ENCODE results near the gene PAPLN.
A peak's percentile ranks its signal among the peaks of the same experiment; 100 is the strongest.
"Not testable (repeated sequence)": the region's sequence is repeated elsewhere in the genome, so short reads cannot be mapped to it uniquely, and the experiment has no call there.

PAPLN gene

DNA sequence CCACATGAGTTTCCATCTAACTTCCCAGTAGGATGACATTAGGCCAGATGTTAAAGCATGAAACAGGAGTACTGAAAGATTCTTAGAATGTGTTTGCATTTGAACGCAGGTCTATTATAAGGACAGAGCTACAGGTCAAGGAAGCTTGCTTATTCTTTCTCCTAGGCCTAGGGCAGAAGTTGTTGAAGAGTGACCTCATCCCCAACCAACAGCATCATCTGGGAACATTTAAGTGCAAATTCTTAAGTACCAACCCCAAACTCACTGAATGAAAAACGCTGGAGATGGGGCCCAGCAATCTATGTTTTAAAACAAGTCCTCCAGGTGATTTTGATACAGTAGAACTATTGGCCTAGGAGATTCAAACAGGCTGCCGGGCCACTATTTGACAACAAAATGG is 52.4 kb downstream of the PAPLN start:
- DNase-seq (ENCODE audit: low read depth) = peak; percentile 35

DNA sequence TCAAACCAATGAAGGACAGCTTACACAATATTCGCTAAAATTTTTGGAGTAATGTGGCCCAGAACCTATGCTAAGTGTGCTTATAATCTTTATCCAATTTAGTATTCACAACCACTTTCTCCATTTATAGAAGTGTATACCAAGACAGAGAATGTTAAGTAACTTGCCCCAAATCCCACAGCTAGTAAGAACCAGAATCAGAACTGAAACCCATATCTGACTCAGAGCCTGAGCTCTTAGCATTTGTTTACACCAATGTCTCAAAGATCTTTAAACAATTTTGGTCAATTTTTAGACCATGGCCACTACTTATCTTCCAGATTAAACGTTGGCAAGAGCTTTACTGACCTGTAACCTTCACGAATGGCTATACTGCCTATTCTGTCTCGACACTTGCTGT is 53.0 kb downstream of the PAPLN start:
- no peak for DNase-seq (ENCODE audit: low read depth)

DNA sequence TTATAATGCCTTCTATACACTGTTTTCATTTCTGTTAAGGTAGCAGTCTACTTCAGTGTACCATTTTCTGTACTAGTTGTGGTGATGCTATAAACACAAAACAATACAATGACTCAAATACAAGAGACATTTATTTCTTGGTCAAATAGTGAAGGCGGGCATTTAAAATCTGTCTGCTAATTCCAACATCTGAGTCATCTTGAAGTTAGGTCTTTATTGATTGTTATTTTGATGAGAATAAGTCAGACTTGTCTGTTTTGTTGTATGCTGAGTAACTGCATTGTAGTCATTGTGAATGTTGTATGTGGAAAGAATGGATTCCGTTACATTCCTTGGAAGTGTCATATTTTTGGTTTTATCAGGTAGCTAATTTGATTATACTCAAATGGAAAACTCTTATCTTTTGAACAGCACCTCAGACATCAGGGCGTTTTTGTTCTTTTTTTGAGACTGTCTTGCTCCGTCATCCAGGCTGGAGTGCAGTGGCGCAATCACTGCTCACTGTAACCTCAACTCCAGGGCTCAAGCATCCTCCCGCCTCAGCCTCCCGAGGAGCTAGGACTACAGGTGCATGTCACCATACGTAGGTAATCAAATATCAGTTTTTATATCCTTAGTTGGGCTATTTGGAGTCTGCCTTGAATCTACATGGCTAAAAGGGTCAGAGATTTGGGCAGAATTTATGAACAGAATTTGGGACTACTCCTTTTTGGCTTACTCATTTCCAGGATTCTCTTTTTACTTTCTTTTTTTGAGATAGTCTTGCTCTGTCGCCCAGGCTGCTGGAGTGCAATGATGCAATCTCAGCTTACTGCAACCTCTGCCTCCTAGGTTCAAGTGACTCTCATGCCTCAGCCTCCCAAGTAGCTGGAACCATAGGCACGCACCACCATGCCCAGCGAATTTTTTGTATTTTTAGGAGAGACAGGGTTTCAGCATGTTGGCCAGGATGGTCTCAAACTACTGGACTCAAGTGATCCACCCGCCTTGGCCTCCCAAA is 56.8 kb downstream of the PAPLN start:
- no peak for DNase-seq (ENCODE audit: low read depth)

DNA sequence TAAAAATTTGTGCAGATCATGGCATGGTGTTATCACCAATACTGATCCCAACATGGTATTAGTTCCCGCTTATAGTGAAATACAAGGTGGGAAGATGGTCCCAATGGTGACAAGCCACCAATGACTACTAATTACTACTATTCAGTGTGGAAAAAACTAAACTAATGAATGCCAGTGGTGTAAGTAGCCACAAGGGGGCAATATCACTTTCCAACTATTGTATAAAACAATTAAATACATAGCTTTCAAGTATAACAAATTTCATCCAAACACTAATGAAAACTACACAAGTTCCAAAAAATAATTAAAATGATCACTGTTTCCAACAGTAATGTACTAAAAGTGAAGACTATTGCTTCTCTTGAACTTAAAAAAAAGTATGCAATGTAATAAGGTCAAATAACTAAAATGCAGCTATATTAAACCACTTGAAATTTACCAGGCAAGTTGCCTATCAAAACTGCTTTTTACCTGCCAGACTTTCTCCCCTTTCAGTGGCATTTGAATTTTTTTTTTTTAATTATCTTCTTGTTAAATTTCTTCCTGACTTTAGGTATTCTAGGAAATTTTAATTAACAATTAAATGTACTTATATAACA is 58.0 kb downstream of the PAPLN start:
- peak; percentile 52 for DNase-seq (ENCODE audit: low read depth)

DNA sequence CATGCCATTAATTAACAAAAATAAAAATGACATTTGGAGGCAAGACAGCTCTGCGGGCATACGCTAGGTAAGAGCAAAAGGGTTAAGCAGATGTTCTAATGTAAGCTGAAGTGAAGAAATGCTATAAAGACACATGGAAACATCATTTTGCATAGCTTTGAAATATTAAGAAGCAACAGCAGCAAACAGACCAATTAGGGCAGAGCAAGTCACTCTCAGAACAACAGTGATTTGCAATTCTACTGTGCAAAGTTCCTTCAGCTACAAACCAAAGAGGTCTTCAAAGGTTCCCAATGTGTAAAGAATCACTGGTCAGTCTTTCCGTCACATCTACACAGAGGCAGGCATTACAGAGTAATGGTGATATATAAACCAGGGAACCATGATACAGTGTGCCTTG is 68.2 kb downstream of the PAPLN start:
- no peak for DNase-seq (ENCODE audit: low read depth)

DNA sequence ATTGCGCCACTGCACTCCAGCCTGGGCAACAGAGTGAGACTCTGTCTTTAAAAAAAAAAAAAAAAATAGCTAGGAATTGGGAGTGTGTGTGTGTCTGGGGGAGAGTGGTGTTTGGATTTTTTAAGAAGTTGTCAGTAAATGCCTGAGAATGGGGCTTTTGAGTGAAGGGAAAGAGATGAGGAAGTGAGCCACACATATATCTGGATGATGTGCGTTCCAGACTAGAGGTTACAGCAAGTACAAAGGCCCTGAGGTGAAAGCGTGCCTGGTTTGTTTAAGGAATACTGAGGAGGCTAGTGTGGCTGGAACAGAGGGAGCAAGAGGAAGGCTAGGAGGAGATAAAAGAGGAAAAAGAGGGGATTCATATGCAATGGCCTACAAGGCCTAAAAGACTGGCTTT is 70.0 kb downstream of the PAPLN start:
- DNase-seq (ENCODE audit: low read depth) = no peak

DNA sequence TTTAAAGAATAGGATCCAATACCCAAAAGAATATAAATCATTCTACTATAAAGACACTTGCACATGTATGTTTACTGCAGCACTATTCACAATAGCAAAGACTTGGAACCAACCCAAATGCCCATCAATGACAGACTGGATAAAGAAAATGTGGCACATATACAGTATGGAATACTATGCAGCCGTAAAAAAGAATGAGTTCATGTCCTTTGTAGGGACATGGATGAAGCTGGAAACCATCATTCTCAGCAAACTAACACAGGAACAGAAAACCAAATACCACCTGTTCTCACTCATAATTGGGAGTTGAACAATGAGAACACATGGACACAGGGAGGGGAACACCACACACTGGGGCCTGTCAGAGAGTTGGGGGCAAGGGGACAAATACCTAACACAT is 71.9 kb downstream of the PAPLN start:
- not testable (repeated sequence) for DNase-seq (ENCODE audit: low read depth)

DNA sequence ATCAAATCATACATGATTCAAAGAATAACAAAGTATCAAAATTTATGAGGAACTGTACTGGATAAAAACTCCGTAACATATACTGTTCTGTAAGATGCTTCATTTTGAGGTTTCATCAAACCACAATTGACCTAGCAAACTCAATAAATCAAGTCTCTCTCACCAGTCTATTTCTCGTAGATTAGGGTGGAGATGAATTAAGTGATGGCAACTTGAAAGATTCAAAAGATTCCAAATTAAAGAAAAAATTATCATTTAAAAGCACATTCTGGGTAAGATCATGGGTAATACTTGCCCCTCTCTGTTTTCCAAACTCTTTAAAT is 74.4 kb downstream of the PAPLN start:
- no peak for DNase-seq (ENCODE audit: low read depth)

DNA sequence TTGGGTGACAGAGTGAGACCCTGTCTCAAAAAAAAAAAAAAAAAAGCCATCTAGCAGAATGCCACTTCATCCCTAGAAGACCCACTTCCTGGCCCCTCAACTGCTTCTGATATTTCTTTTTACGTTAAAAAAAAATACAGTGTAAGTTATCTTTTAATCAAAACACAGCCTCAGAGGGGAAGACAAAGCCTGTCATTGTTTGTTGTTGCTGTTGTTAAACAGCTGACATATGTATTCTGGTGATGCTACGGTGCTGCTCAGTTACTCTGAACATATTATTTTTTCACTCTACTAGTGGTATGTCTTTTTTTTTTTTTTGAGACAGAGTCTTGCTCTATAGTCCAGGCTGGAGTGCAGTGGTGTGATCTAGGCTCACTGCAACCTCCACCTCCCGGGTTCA is 75.4 kb downstream of the PAPLN start:
- DNase-seq (ENCODE audit: low read depth) = no peak

DNA sequence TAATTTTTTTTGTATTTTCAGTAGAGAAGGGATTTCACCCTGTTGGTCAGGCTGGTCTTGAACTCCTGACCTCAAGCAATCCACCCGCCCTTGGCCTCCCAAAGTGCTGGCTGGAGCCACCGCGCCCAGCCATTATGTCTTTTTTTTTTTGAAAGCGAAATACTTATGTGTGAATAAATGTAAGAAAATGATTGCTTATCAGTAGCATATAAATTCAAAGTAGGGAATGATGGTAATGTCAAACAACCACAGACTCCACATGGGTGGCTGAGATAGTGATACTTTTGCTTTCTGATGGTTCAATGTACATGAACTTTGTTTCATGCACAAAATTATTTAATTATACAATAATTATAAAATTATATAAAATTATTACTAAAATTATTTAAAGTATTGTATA is 75.8 kb downstream of the PAPLN start:
- DNase-seq (ENCODE audit: low read depth) = no peak

DNA sequence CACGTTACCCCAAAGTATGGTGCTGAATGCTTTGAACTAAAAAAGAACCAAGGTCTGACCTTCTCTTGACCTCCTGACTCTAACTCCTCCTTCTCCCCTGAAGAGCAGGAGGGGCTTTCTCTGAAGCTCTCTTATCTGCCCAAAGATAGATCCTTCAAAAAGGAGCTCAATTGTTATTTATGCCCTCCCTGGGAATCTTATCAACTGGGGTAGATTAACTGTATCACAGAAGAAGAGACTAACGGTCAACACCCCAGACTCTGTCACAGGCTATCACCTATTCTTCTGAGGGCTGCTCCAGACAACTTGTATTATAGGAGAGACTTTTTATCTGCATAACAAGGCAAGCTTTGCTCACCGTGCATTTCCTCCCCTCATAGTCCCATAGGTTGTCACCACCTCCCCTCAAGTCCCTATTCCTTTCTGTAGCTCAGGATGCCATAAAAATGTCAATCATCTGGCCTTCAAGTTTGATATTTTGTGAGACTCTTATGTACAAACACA is 86.6 kb downstream of the PAPLN start:
- DNase-seq (ENCODE audit: low read depth) = no peak
